HG02759 (cell line): Measurements from ENCODE around the gene MPP1.

Source experiments
- ATAC-seq: cut with Tn5 transposase; IDR thresholded peaks from one replicate; pipeline ENCODE4 v1.9.1; 2021; ENCODE audit warnings: mild to moderate bottlenecking, moderate library complexity; ENCODE audit not compliant: unreplicated experiment

MPP1 gene

GRCh38 chrX:154733066-154733425 lies 72.2 kb downstream of the MPP1 start:
- no peak for ATAC-seq

DNA sequence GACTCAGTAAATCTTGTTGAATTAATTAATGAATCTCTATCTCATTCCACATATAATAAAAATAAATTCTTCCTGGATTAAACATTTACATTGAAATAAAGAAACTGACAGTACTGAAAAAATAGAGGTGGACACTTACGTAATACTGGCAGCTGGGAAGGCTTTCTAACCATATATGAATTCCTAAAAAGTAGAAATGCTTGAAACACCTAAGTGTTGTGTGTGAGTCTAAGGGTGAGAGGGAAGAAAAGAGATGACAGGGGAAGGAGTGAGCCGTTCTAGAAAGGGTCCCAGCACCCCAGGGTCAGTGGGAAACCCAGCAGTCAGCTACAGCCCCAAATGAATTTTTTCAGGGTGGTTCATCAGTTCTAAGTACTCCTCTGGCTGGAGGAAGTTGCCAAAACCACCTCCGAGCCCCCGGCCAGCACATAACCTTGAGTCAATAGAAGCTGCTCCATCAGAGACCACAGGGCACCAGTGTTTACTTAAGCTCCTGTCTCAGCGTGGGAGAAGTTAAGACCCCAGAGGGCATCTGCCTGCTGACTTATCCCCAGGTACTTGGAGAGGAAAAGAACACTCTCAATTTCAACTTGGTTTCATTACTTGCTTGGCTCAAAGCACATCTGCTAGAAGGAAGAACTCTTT lies 72.7 kb downstream of the MPP1 start:
- ATAC-seq, result no peak

GRCh38 chrX:154731881-154732280 lies 73.4 kb downstream of the MPP1 start:
- ATAC-seq, result no peak

DNA sequence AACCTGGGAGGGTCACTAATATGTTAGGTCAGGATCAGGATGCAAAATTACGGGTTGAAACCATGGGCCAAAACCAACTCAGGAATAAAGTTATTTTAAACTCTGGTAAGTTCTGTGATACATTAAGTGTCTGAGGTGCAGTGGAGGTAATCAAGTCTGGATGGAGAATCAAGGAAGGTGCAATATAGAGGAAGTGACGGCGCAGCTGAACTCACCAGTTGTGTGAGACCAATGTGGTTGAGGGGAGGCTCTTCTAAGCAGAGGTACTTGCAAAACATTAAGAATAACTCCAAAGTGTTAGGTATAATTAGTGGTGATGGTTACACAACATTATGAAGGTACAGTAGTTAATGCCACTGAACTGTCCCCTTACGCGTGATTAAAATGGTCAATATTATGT lies 74.1 kb downstream of the MPP1 start:
- ATAC-seq, result no peak

- no peak for ATAC-seq
Measured at GRCh38 chrX:154730253-154730891, 74.9 kb downstream of the MPP1 start.

DNA sequence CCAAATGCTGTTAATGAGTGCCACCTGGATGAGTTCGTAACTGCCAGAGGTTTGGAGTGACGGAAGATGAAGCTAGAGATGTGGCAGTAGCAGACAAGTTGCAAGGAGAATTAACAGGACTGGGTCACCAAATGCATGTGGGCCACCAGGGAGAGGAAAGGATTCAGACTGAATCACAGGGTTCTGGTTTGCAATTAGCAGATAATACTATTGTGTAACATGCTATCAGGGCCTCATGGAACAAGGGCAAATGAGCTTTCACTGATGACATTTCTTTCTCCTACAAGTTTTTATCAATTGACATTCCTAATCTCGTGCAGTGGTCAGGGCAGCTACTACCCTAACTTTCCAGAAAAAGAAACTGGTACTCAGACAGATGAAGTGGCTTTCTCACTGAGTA lies 75.8 kb downstream of the MPP1 start:
- ATAC-seq, result no peak
